CD4-positive, alpha-beta memory T cell (primary cell): ENCODE results near the gene SLC45A2. TPM values are rescaled to one million over a fixed set of nuclear protein-coding genes. Genes with fewer than 3 reads are reported as not detected.

Experiments used
- CTCF ChIA-PET: fragments of 350-600 bp; sonication (Branson Sonifier 250); formaldehyde crosslinking; loops from one replicate; lab custom pipeline; 2021; ENCODE audit warnings: inconsistent platforms; ENCODE audit not compliant: partially characterized antibody; lab: Charles Lee
- POLR2A ChIA-PET: fragments of 350-600 bp; sonication (Branson Sonifier 250); formaldehyde crosslinking; loops from one replicate; lab custom pipeline; 2021; ENCODE audit not compliant: partially characterized antibody; lab: Charles Lee
- DNase-seq, 5 donors: peaks; one replicate each; pipeline versions ENCODE4 v3.0.0 to v3.0.0-alpha.2; 2020 to 2022; ENCODE audit warnings: mixed read lengths in 1 of 5
- H3K27ac ChIP-seq: one replicate; pipeline ENCODE4 v1.7.0; 2013; ENCODE audit warnings: low read depth, low read length
- H3K27me3 ChIP-seq: 2 replicates; pipeline ENCODE4 v1.7.0; 2013; ENCODE audit warnings: mild to moderate bottlenecking, low read length, moderate library complexity; ENCODE audit not compliant: insufficient read depth
- H3K36me3 ChIP-seq: 2 replicates; pipeline ENCODE4 v1.7.0; 2013; ENCODE audit warnings: mild to moderate bottlenecking, low read length, moderate library complexity; ENCODE audit not compliant: insufficient read depth
- H3K4me1 ChIP-seq: 2 replicates; pipeline ENCODE4 v1.7.0; 2013; ENCODE audit warnings: mild to moderate bottlenecking, low read length, moderate library complexity; ENCODE audit not compliant: insufficient read depth
- H3K4me3 ChIP-seq, 2 donors: one replicate each; pipeline ENCODE4 v1.7.0; 2013; ENCODE audit warnings: low read length in 2 of 2, mild to moderate bottlenecking in 1 of 2
- H3K9me3 ChIP-seq, 2 donors: one replicate each; pipeline ENCODE4 v1.7.0; 2013; ENCODE audit warnings: low read length in 2 of 2, control low read depth in 1 of 2; ENCODE audit not compliant: control insufficient read depth in 1 of 2
- H3K27ac Mint-ChIP-seq, 7 donors: one replicate each; pipeline ENCODE4 v1.8.0; 2020 to 2021; ENCODE audit warnings: mixed read lengths in 7 of 7, mild to moderate bottlenecking in 6 of 7, inconsistent platforms in 3 of 7, moderate library complexity in 3 of 7
- H3K27me3 Mint-ChIP-seq, 2 donors: one replicate each; pipeline ENCODE4 v1.8.0; 2020 to 2021; ENCODE audit warnings: mixed read lengths in 2 of 2
- H3K36me3 Mint-ChIP-seq, 2 donors: one replicate each; pipeline ENCODE4 v1.8.0; 2020 to 2021; ENCODE audit warnings: mixed read lengths in 2 of 2, inconsistent platforms in 1 of 2, mild to moderate bottlenecking in 1 of 2
- H3K4me1 Mint-ChIP-seq, 4 donors: one replicate each; pipeline ENCODE4 v1.8.0; 2020 to 2021; ENCODE audit warnings: mixed read lengths in 4 of 4, mild to moderate bottlenecking in 1 of 4
- H3K4me3 Mint-ChIP-seq, 8 donors: one replicate each; pipeline ENCODE4 v1.8.0; 2020 to 2021; ENCODE audit warnings: mixed read lengths in 8 of 8, mild to moderate bottlenecking in 7 of 8, moderate library complexity in 6 of 8, inconsistent platforms in 3 of 8
- H3K9me3 Mint-ChIP-seq, 8 donors: one replicate each; pipeline ENCODE4 v1.8.0; 2020 to 2021; ENCODE audit warnings: mixed read lengths in 8 of 8, mild to moderate bottlenecking in 5 of 8, inconsistent platforms in 3 of 8, moderate library complexity in 1 of 8
- intact Hi-C: fragments of 100-400 bp; cut with micrococcal nuclease; formaldehyde crosslinking; loops from one replicate; pipeline ENCODE4 v1.15.1; 2023
- polyA plus RNA-seq, 2 donors: library from polyadenylated mRNA; unstranded; fragments of 300-500 nt; fragmentation: Illumina TruSeq; gene quantifications; one replicate each; pipeline ENCODE4 v1.2.3, GENCODE V29; 2021
- total RNA-seq, 2 experiments: library from RNA; stranded (reverse); gene quantifications; one replicate each; pipeline ENCODE4 v1.2.3, GENCODE V29; 2021

Gene SLC45A2
- total and polyA plus RNA-seq, 4 experiments from 2014 or later = not detected

GRCh38 chr5:33937017-33937706 is 47.3 kb downstream of the SLC45A2 start:
- H3K36me3 ChIP-seq = no peaks in the 10 kb centered on the region
- H3K4me1 Mint-ChIP-seq = peaks cover 0 to 8% (median 3%) of the 10 kb centered on the region in 4 donors
- DNase-seq = no peak
- peaks cover 0 to 2% (median 0%) of the 10 kb centered on the region in 8 donors for H3K9me3 Mint-ChIP-seq
- POLR2A ChIA-PET = no interaction called here
- no peaks in the 10 kb centered on the region for H3K9me3 ChIP-seq
- no peaks in the 10 kb centered on the region for H3K36me3 Mint-ChIP-seq
- no peaks in the 10 kb centered on the region for H3K4me1 ChIP-seq
- H3K27me3 Mint-ChIP-seq = peaks cover 38 to 39% of the 10 kb centered on the region in 2 donors
- H3K4me3 Mint-ChIP-seq = no peak overlapping the region
- intact Hi-C loops = no loop called here
- CTCF ChIA-PET = interaction anchor here (5.6 to 7.6 kb wide), 2 partner anchors 349 to 502 kb away, joined by 49 to 71 read pairs; no protein-coding TSS in a partner anchor
- H3K27ac ChIP-seq = no peak overlapping the region
- peaks cover 9% of the 10 kb centered on the region for H3K27me3 ChIP-seq
- H3K4me3 ChIP-seq = no peak overlapping the region
- H3K27ac Mint-ChIP-seq = no peak overlapping the region

- Histone ChIP-seq H3K36me3 (no peaks in the 10 kb centered on the region), H3K4me1 (no peaks in the 10 kb centered on the region), H3K27me3 (peaks cover 9% of the 10 kb centered on the region), H3K4me3 (no peak within 1 kb of the TSS), H3K9me3 (no peaks in the 10 kb centered on the region), H3K27ac (no peak within 1 kb of the TSS)
- CTCF ChIA-PET = interaction anchor here (0.9 to 7.6 kb wide), 9 partner anchors 11 to 502 kb away, joined by 3 to 71 read pairs (median 10); partner anchors contain the start of gene TARS1
- POLR2A ChIA-PET = no interaction called here
- H3K9me3 Mint-ChIP-seq = peaks cover 0 to 2% (median 0%) of the 10 kb centered on the region in 8 donors
- H3K4me3 Mint-ChIP-seq = peak within 1 kb of the TSS in 2 of 8 donors; percentile 13 to 26
- H3K36me3 Mint-ChIP-seq = no peaks in the 10 kb centered on the region
- H3K27me3 Mint-ChIP-seq = peaks cover 36 to 38% of the 10 kb centered on the region in 2 donors
- intact Hi-C loops = no loop called here
- no peak for DNase-seq
- peaks cover 0 to 8% (median 3%) of the 10 kb centered on the region in 4 donors for H3K4me1 Mint-ChIP-seq
- H3K27ac Mint-ChIP-seq = no peak within 1 kb of the TSS
These were observed 48.0 kb downstream of the SLC45A2 start, which contains the start of gene RXFP3 for GRCh38 chr5:33936381-33937016. TSS of gene RXFP3 (plus strand) at chr5:33936386. CDS start at chr5:33936741, 355 bp downstream.

DNA sequence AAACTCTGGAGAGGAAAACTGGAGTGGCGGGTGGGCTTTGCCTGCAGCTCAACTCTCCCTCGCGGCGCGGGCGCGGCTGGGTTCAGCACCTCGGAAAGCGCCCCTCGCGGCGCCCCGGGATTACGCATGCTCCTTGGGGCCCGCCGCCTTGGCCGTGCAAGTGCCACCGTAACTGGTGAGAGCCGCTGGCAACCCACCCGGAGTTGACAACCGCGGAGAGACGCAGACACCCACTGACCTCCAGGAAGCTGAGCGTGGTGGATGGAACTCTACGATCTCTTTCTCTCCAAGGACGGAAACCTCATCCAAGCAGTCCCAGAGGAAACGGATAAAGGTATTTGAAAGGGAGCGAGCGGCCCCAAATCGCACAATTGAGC is 48.5 kb downstream of the SLC45A2 start:
- Histone ChIP-seq H3K4me3 (no peak overlapping the region), H3K36me3 (no peaks in the 10 kb centered on the region), H3K9me3 (no peaks in the 10 kb centered on the region), H3K27me3 (peaks cover 9% of the 10 kb centered on the region), H3K27ac (no peak overlapping the region), H3K4me1 (no peaks in the 10 kb centered on the region)
- peak in 4 of 5 donors; percentile 20 to 26 (median 22) for DNase-seq
- intact Hi-C loops = no loop called here
- Mint-ChIP-seq H3K27me3 (peaks cover 32 to 37% of the 10 kb centered on the region in 2 donors), H3K27ac (no peak overlapping the region), H3K36me3 (no peaks in the 10 kb centered on the region), H3K4me1 (peaks cover 0 to 8% (median 3%) of the 10 kb centered on the region in 4 donors), H3K9me3 (peaks cover 0 to 2% (median 0%) of the 10 kb centered on the region in 8 donors), H3K4me3 (no peak overlapping the region)
- CTCF ChIA-PET = interaction anchor here (0.9 to 7.6 kb wide), 12 partner anchors 12 to 501 kb away, joined by 3 to 71 read pairs (median 7); partner anchors contain the start of gene TARS1
- POLR2A ChIA-PET = no interaction called here

DNA sequence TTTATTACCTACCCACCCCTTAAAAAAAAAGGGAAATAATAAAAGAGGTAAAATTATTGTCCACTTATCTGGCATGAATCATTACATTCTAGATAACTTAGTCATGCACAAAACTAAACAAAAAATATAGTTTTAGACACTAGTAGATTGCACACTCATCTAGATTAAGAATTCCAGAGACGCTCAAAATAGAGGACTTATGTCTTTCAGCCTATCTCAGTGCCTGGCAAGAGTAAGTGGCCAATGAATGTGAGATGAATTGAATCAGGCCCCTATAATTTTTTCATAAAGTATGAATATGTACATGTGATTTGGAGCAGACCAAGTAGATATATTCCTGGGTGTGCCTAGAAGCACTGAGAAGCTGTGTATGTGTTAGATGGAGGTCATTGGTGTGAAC is 50.3 kb downstream of the SLC45A2 start:
- Mint-ChIP-seq H3K9me3 (peaks cover 0 to 2% (median 0%) of the 10 kb centered on the region in 8 donors), H3K27me3 (peaks cover 24 to 27% of the 10 kb centered on the region in 2 donors), H3K4me1 (peaks cover 0 to 8% (median 3%) of the 10 kb centered on the region in 4 donors), H3K36me3 (no peaks in the 10 kb centered on the region), H3K4me3 (peak overlapping the region in 1 of 8 donors; percentile 27), H3K27ac (no peak overlapping the region)
- H3K4me1 ChIP-seq = no peaks in the 10 kb centered on the region
- CTCF ChIA-PET = interaction anchor here (0.7 to 7.6 kb wide), 20 partner anchors 8 to 503 kb away, joined by 3 to 71 read pairs (median 4); partner anchors contain the start of gene TARS1
- intact Hi-C loops = loop anchor here (1.0 to 5.0 kb wide), 3 partner anchors 77 to 462 kb away; no protein-coding TSS in a partner anchor
- no peak overlapping the region for H3K4me3 ChIP-seq
- H3K27me3 ChIP-seq = peaks cover 9% of the 10 kb centered on the region
- H3K36me3 ChIP-seq = no peaks in the 10 kb centered on the region
- no peak for DNase-seq
- POLR2A ChIA-PET = no interaction called here
- no peaks in the 10 kb centered on the region for H3K9me3 ChIP-seq
- H3K27ac ChIP-seq = no peak overlapping the region

GRCh38 chr5:33933723-33934169 is 50.7 kb downstream of the SLC45A2 start:
- Histone ChIP-seq H3K9me3 (no peaks in the 10 kb centered on the region), H3K36me3 (no peaks in the 10 kb centered on the region), H3K4me1 (no peaks in the 10 kb centered on the region), H3K27ac (no peak overlapping the region), H3K4me3 (no peak overlapping the region), H3K27me3 (peaks cover 9% of the 10 kb centered on the region)
- intact Hi-C loops = loop anchor here (1.0 to 5.0 kb wide), 3 partner anchors 76 to 461 kb away; no protein-coding TSS in a partner anchor
- H3K27me3 Mint-ChIP-seq = peaks cover 22 to 25% of the 10 kb centered on the region in 2 donors
- H3K27ac Mint-ChIP-seq = no peak overlapping the region
- ChIA-PET CTCF (interaction anchor here (0.9 to 7.6 kb wide), 11 partner anchors 8 to 499 kb away, joined by 3 to 71 read pairs (median 5); partner anchors contain the start of gene TARS1), POLR2A (no interaction called here)
- H3K36me3 Mint-ChIP-seq = no peaks in the 10 kb centered on the region
- H3K4me3 Mint-ChIP-seq = no peak overlapping the region
- peaks cover 0 to 2% (median 0%) of the 10 kb centered on the region in 8 donors for H3K9me3 Mint-ChIP-seq
- DNase-seq = no peak
- peaks cover 0 to 8% (median 3%) of the 10 kb centered on the region in 4 donors for H3K4me1 Mint-ChIP-seq

DNA sequence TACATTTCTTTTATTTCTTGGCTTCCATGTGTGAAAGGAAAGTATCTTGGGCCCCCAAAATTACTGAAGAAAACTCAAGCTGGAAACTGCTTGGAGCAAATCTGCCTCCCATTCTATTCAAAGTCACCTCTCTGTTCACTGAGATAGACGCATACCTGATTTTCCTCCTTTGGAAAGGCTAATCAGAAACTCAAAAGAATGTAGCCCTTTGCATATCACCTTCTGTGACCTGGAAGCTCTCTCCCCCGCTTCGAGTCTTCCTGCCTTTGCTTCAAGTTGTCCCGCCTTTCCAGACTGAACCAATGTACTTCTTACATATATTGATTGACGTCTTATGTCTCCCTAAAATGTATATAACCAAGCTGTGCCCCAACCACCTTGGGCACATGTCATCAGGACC is 53.4 kb downstream of the SLC45A2 start:
- Histone ChIP-seq H3K4me1 (no peaks in the 10 kb centered on the region), H3K4me3 (no peak overlapping the region), H3K9me3 (no peaks in the 10 kb centered on the region), H3K27me3 (peaks cover 9% of the 10 kb centered on the region), H3K36me3 (no peaks in the 10 kb centered on the region), H3K27ac (no peak overlapping the region)
- Mint-ChIP-seq H3K9me3 (peaks cover 0 to 2% (median 0%) of the 10 kb centered on the region in 8 donors), H3K27me3 (peaks cover 8 to 12% of the 10 kb centered on the region in 2 donors), H3K36me3 (no peaks in the 10 kb centered on the region), H3K27ac (no peak overlapping the region), H3K4me3 (no peak overlapping the region), H3K4me1 (peaks cover 0 to 7% (median 2%) of the 10 kb centered on the region in 4 donors)
- POLR2A ChIA-PET = no interaction called here
- no peak for DNase-seq
- CTCF ChIA-PET = interaction anchor here (0.9 to 7.6 kb wide), 2 partner anchors 39 to 496 kb away, joined by 5 to 71 read pairs; no protein-coding TSS in a partner anchor
- intact Hi-C loops = loop anchor here (5.0 kb wide), 1 partner anchor 74 kb away; no protein-coding TSS in a partner anchor
